ENCODE measurements around the gene ROBO1. TPM values are rescaled to one million over a fixed set of nuclear protein-coding genes. Genes with fewer than 3 reads are reported as not detected.

The ROBO1 gene
- total and polyA plus RNA-seq, 2 of the 13 experiments (the other 11 are each of a cell fraction or from before 2014, with no cell fraction given), result 52.2 to 71.0 TPM

- Histone ChIP-seq H3K4me3 (replicated peaks in 1 of 3; ENCODE audit: insufficient read depth in 1 of 3, low read depth in 2 of 3, low read length in 3 of 3) (no peak overlapping the region), H3K36me3 (replicated peaks in 1 of 2; ENCODE audit: control insufficient read depth in 1 of 2, insufficient read depth in 2 of 2, low read length in 2 of 2) (no peaks in the 10 kb centered on the region; a peak in 1 of 5 replicates), H3K27me3 (ENCODE audit: control insufficient read depth in 1 of 2, insufficient read depth in 2 of 2, low read length in 2 of 2) (no peaks in the 10 kb centered on the region), H3K4me1 (ENCODE audit: insufficient read depth, low read length) (peaks cover 79% of the 10 kb centered on the region), H4K20me1 (ENCODE audit: insufficient read depth, low read length) (no peaks in the 10 kb centered on the region), H3K27ac (ENCODE audit: extremely low read length, insufficient read depth, low read length) (peak overlapping the region; percentile 37), H3K4me2 (ENCODE audit: low read depth, low read length) (no peak overlapping the region), H3K9me3 (ENCODE audit: low read length) (no peaks in the 10 kb centered on the region), H3K79me2 (ENCODE audit: insufficient read depth, low read length) (peaks cover 56% of the 10 kb centered on the region), H2AFZ (ENCODE audit: low read length) (no peak overlapping the region), H3K9ac (ENCODE audit: insufficient read depth, low read depth, low read length) (no peak overlapping the region)
- BruUV-seq (replicated peaks), result no TSS peak
- FAIRE-seq (no peak), ATAC-seq (peak; percentile 35; the same call in 1 of the 3 replicates), DNase-seq (ENCODE audit: low spot score) (peak; percentile 52)
- CTCF ChIA-PET (ENCODE audit: low intra/inter-chr PET ratio, low total read pairs), result no interaction called here
- WGBS (ENCODE audit: low lambda C conversion rate), result 87% methylated on average over 3 of the region's 3 CpGs
- in situ Hi-C loops (cut with HindIII; ENCODE audit: extremely low pct_ligation_motif_present, low pct_unique_long_range_greater_than_20kb) (no loop called here), intact Hi-C loops (cut with micrococcal nuclease; ENCODE audit: unreplicated experiment) (loop anchor here (5.0 kb wide), 1 partner anchor 47 kb away; no protein-coding TSS in a partner anchor)
- POLR2A ChIA-PET, result interaction anchor here (1.2 to 1.6 kb wide), 2 partner anchors 38 to 49 kb away, joined by 6 read pairs; no protein-coding TSS in a partner anchor
- TF ChIP-seq, protein P1, sequence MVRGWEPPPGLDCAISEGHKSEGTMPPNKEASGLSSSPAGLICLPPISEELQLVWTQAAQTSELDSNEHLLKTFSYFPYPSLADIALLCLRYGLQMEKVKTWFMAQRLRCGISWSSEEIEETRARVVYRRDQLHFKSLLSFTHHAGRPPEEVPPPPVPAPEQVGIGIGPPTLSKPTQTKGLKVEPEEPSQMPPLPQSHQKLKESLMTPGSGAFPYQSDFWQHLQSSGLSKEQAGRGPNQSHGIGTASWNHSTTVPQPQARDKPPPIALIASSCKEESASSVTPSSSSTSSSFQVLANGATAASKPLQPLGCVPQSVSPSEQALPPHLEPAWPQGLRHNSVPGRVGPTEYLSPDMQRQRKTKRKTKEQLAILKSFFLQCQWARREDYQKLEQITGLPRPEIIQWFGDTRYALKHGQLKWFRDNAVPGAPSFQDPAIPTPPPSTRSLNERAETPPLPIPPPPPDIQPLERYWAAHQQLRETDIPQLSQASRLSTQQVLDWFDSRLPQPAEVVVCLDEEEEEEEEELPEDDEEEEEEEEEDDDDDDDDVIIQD (CRISPR knock-in tag; IDR thresholded peaks at IDR 0.05; ENCODE audit: low read depth), result peak; percentile 97; the same call in 1 of the 2 replicates
- TF ChIP-seq TCF7 (IDR thresholded peaks at IDR 0.05; ENCODE audit: low read depth), result peak; percentile 51
- TF ChIP-seq MAFK (conservative IDR thresholded peaks at IDR 0.05 in 1 of 2, IDR thresholded peaks at IDR 0.05 in 1 of 2; ENCODE audit: low read length in 2 of 2), result 0 out of 4 replicates have a peak, but pooled peaks of 1 of the 2 experiments have one; percentile 6
- TF ChIP-seq FOXA1 (IDR thresholded peaks at IDR 0.05), result no peak
- peak; percentile 62 for TF ChIP-seq FOXA1 (CRISPR knock-in tag; IDR thresholded peaks at IDR 0.05)
- TF ChIP-seq ZNF335 (CRISPR knock-in tag; IDR thresholded peaks at IDR 0.05), result no peak
- no peak for TF ChIP-seq GABPA (IDR thresholded peaks at IDR 0.05; ENCODE audit: low read depth, low read length)
- peak; percentile 26; the same call in 1 of the 2 replicates for TF ChIP-seq GABPA (CRISPR knock-in tag; IDR thresholded peaks at IDR 0.05; ENCODE audit: low read depth)
- TF ChIP-seq FOXO1 (CRISPR knock-in tag; IDR thresholded peaks at IDR 0.05), result peak; percentile 16; the same call in 1 of the 2 replicates
- TF ChIP-seq ZNF543 (CRISPR knock-in tag; IDR thresholded peaks at IDR 0.05), result no peak
- peak in 1 of 2 experiments; percentile 65; a peak in 2 of 4 replicates for TF ChIP-seq EP300 (IDR thresholded peaks at IDR 0.05; ENCODE audit: low read depth in 2 of 2, low read length in 2 of 2)
- peak; percentile 26; the same call in 1 of the 2 replicates for TF ChIP-seq EP300 (CRISPR knock-in tag; IDR thresholded peaks at IDR 0.05; ENCODE audit: borderline replicate concordance)
- TF ChIP-seq ZNF317 (CRISPR knock-in tag; IDR thresholded peaks at IDR 0.05), result no peak
- TF ChIP-seq ELF3 (CRISPR knock-in tag; IDR thresholded peaks at IDR 0.05), result 0 out of 2 replicates have a peak, but pooled peaks have one; percentile 36
- no peak for TF ChIP-seq ZNF740 (CRISPR knock-in tag; IDR thresholded peaks at IDR 0.05)
- TF ChIP-seq, protein P2, sequence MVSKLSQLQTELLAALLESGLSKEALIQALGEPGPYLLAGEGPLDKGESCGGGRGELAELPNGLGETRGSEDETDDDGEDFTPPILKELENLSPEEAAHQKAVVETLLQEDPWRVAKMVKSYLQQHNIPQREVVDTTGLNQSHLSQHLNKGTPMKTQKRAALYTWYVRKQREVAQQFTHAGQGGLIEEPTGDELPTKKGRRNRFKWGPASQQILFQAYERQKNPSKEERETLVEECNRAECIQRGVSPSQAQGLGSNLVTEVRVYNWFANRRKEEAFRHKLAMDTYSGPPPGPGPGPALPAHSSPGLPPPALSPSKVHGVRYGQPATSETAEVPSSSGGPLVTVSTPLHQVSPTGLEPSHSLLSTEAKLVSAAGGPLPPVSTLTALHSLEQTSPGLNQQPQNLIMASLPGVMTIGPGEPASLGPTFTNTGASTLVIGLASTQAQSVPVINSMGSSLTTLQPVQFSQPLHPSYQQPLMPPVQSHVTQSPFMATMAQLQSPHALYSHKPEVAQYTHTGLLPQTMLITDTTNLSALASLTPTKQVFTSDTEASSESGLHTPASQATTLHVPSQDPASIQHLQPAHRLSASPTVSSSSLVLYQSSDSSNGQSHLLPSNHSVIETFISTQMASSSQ (IDR thresholded peaks at IDR 0.05; ENCODE audit: low read depth), result no peak
- TF ChIP-seq, protein P2 (CRISPR knock-in tag; IDR thresholded peaks at IDR 0.05; ENCODE audit: borderline replicate concordance), result 0 out of 2 replicates have a peak, but pooled peaks have one; percentile 34
- no peak for TF ChIP-seq FOXP1 (IDR thresholded peaks at IDR 0.05)
- TF ChIP-seq FOXP1 (CRISPR knock-in tag; IDR thresholded peaks at IDR 0.05), result peak; percentile 45; the same call in 1 of the 2 replicates
- peak; percentile 63 for TF ChIP-seq NFYB (CRISPR knock-in tag; IDR thresholded peaks at IDR 0.05)
Measured at GRCh38 chr3:78870484-78870883, 897.3 kb downstream of the ROBO1 start.
